Keratinocyte (primary cell): Measurements from ENCODE around the gene PCID2. TPM values are rescaled to one million over a fixed set of nuclear protein-coding genes. Genes with fewer than 3 reads are reported as not detected.

ENCODE experiments used
- DNase-seq: peaks from one replicate; pipeline ENCODE4 v3.0.0-alpha.2; 2011; ENCODE audit warnings: low read depth, missing footprints, low spot score
- FAIRE-seq: peaks from 2 replicates; lab custom pipeline; 2011; peaks lifted over from hg19 to GRCh38; lab: Jason Lieb, UNC
- H2AFZ ChIP-seq: 2 replicates; pipeline ENCODE4 v1.6.0; 2012; ENCODE audit warnings: low read length, control low read depth, inconsistent platforms; ENCODE audit not compliant: control insufficient read depth
- H3K27ac ChIP-seq: 2 replicates; pipeline ENCODE4 v1.5.1; 2011; ENCODE audit warnings: low read length; ENCODE audit not compliant: control insufficient read depth, insufficient read depth
- H3K27me3 ChIP-seq: 3 replicates; pipeline ENCODE4 v1.6.0; 2011; ENCODE audit warnings: low read length; ENCODE audit not compliant: control insufficient read depth, insufficient read depth; ENCODE audit errors: extremely low read depth
- H3K36me3 ChIP-seq, 2 experiments: 2 replicates in 1 of 2; 3 replicates in 1 of 2; pipeline ENCODE4 v1.5.1; 2011; ENCODE audit warnings: low read length in 2 of 2, mild to moderate bottlenecking in 1 of 2; ENCODE audit not compliant: control insufficient read depth in 2 of 2, insufficient read depth in 2 of 2; ENCODE audit errors: extremely low read depth in 1 of 2
- H3K4me1 ChIP-seq: 3 replicates; pipeline ENCODE4 v1.5.1; 2011; ENCODE audit warnings: low read length; ENCODE audit not compliant: control insufficient read depth, insufficient read depth; ENCODE audit errors: extremely low read depth
- H3K4me2 ChIP-seq: 3 replicates; pipeline ENCODE4 v1.6.0; 2011; ENCODE audit warnings: low read depth, low read length; ENCODE audit not compliant: control insufficient read depth, insufficient read depth; ENCODE audit errors: extremely low read depth
- H3K4me3 ChIP-seq, 3 experiments: fragments of 200-600 bp in 1 of 3; sonication (generic) in 1 of 3; 2 replicates in 2 of 3; 3 replicates in 1 of 3; pipeline ENCODE4 v1.5.1; 2011 to 2016; ENCODE audit warnings: low read length in 3 of 3, mild to moderate bottlenecking in 3 of 3, control low read depth in 2 of 3, inconsistent platforms in 1 of 3, low read depth in 1 of 3, mixed read lengths in 1 of 3, mixed run types in 1 of 3, moderate library complexity in 1 of 3; ENCODE audit not compliant: control insufficient read depth in 2 of 3, insufficient read depth in 2 of 3; ENCODE audit errors: extremely low read depth in 1 of 3
- H3K79me2 ChIP-seq: 2 replicates; pipeline ENCODE4 v1.6.0; 2012; ENCODE audit warnings: low read length; ENCODE audit not compliant: control insufficient read depth, insufficient read depth
- H3K9ac ChIP-seq: 3 replicates; pipeline ENCODE4 v1.6.0; 2011; ENCODE audit warnings: low read length; ENCODE audit not compliant: control insufficient read depth, insufficient read depth; ENCODE audit errors: extremely low read depth
- H3K9me1 ChIP-seq: 3 replicates; pipeline ENCODE4 v1.6.0; 2011; ENCODE audit warnings: low read length; ENCODE audit not compliant: control insufficient read depth, insufficient read depth; ENCODE audit errors: extremely low read depth
- H3K9me3 ChIP-seq: 2 replicates; pipeline ENCODE4 v1.5.1; 2012; ENCODE audit warnings: low read depth, low read length; ENCODE audit not compliant: control insufficient read depth
- H4K20me1 ChIP-seq: 3 replicates; pipeline ENCODE4 v1.6.0; 2011; ENCODE audit warnings: low read length; ENCODE audit not compliant: control insufficient read depth, insufficient read depth; ENCODE audit errors: extremely low read depth
- EZH2 ChIP-seq: IDR thresholded peaks from one replicate; pipeline ENCODE4 v1.6.1; 2012; ENCODE audit warnings: inconsistent platforms, mild to moderate bottlenecking, low read length, moderate library complexity
- dilution Hi-C: fragments of 300-500 bp; cut with MboI; formaldehyde crosslinking; loops from one replicate; pipeline ENCODE4 v1.7.0; 2020; ENCODE audit warnings: low sequenced_read_pairs; ENCODE audit not compliant: extremely low pct_ligation_motif_present
- polyA plus RNA-seq, 5 experiments: library from polyadenylated mRNA; depleted of rRNA in 3 of 5; stranded (reverse) in 3 of 5; stranded (forward) in 1 of 5; unstranded in 1 of 5; fragments of >200 nt; gene quantifications; 1 replicate in 1 of 5; 2 replicates in 3 of 5; 3 replicates in 1 of 5; pipeline versions ENCODE4 v1.2.1 to v1.2.3, GENCODE V29; 2011 to 2012; ENCODE audit warnings: missing spikeins in 2 of 5, low read depth in 1 of 5, low replicate concordance in 1 of 5
- TF ChIP-seq, protein P1 (sequence below), 3 experiments: IDR thresholded peaks in 1 of 3; conservative IDR thresholded peaks in 1 of 3; optimal IDR thresholded peaks in 1 of 3; 2 replicates in 2 of 3; 3 replicates in 1 of 3; pipeline versions ENCODE3 to v1.5.1; 2011; ENCODE audit warnings: low read length in 3 of 3, mild to moderate bottlenecking in 3 of 3, moderate library complexity in 2 of 3, control low read depth in 1 of 3, inconsistent platforms in 1 of 3; ENCODE audit not compliant: insufficient read depth in 2 of 3; ENCODE audit errors: extremely low read depth in 1 of 3

The PCID2 gene
- polyA plus RNA-seq, 1 donor (not counting 4 experiments of a cell fraction or from before 2014, with no cell fraction given): 76.5 TPM

- Histone ChIP-seq H3K27ac (no peak overlapping the region), H3K4me1 (peaks cover 9% of the 10 kb centered on the region), H3K4me3 (no peak overlapping the region), H3K79me2 (no peaks in the 10 kb centered on the region), H3K4me2 (no peak overlapping the region), H3K9me1 (no peaks in the 10 kb centered on the region), H3K27me3 (peaks cover 25% of the 10 kb centered on the region), H3K9me3 (no peaks in the 10 kb centered on the region), H3K9ac (no peak overlapping the region), H2AFZ (no peak overlapping the region), H4K20me1 (no peaks in the 10 kb centered on the region), H3K36me3 (no peaks in the 10 kb centered on the region)
- no peak for TF ChIP-seq EZH2
- TF ChIP-seq, protein P1, sequence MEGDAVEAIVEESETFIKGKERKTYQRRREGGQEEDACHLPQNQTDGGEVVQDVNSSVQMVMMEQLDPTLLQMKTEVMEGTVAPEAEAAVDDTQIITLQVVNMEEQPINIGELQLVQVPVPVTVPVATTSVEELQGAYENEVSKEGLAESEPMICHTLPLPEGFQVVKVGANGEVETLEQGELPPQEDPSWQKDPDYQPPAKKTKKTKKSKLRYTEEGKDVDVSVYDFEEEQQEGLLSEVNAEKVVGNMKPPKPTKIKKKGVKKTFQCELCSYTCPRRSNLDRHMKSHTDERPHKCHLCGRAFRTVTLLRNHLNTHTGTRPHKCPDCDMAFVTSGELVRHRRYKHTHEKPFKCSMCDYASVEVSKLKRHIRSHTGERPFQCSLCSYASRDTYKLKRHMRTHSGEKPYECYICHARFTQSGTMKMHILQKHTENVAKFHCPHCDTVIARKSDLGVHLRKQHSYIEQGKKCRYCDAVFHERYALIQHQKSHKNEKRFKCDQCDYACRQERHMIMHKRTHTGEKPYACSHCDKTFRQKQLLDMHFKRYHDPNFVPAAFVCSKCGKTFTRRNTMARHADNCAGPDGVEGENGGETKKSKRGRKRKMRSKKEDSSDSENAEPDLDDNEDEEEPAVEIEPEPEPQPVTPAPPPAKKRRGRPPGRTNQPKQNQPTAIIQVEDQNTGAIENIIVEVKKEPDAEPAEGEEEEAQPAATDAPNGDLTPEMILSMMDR (optimal IDR thresholded peaks at IDR 0.05 in 1 of 3, IDR thresholded peaks at IDR 0.05 in 1 of 3, conservative IDR thresholded peaks at IDR 0.05 in 1 of 3; ENCODE audit: extremely low read depth in 1 of 3, insufficient read depth in 2 of 3, low read length in 3 of 3): no peak
- DNase-seq (no peak), FAIRE-seq (no peak)
- dilution Hi-C loops: no loop called here
These were observed 59.4 kb downstream of the PCID2 start for GRCh38 chr13:113148940-113149503.

DNA sequence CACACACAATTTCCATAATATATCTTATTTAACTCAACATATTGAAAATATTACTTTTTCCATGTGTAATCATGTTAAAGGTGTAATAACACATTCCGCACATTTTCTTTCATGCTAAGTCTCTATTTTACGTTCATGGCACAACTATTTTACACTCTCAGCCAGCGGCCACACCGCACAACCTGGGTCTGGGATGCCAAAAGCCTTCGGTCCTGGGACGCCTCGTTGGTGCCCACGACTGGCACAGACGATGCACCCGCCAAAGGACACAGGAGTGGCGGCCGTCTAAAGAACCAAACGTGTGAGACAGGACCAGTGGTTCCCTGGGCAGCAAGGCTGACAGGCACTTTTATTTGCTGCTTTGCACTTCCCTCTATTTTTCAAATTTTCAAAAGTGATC, 60.1 kb downstream of the PCID2 start:
- Histone ChIP-seq H3K4me2 (no peak overlapping the region), H3K4me1 (peaks cover 7% of the 10 kb centered on the region), H3K36me3 (no peaks in the 10 kb centered on the region), H3K79me2 (no peaks in the 10 kb centered on the region), H3K27ac (no peak overlapping the region), H3K9me1 (no peaks in the 10 kb centered on the region), H3K9ac (no peak overlapping the region), H3K9me3 (no peaks in the 10 kb centered on the region), H3K4me3 (no peak overlapping the region), H3K27me3 (peaks cover 23% of the 10 kb centered on the region), H4K20me1 (no peaks in the 10 kb centered on the region), H2AFZ (no peak overlapping the region)
- FAIRE-seq (no peak), DNase-seq (no peak)
- dilution Hi-C loops: no loop called here
- TF ChIP-seq EZH2: no peak
- TF ChIP-seq, protein P1 (optimal IDR thresholded peaks at IDR 0.05 in 1 of 3, IDR thresholded peaks at IDR 0.05 in 1 of 3, conservative IDR thresholded peaks at IDR 0.05 in 1 of 3; ENCODE audit: extremely low read depth in 1 of 3, insufficient read depth in 2 of 3, low read length in 3 of 3): no peak
